Stimulated activated CD4-positive, alpha-beta T cell treated with anti-CD3 and anti-CD28 coated beads, TNF-alpha, amount 100 ng/mL, for 24 hours (primary cell): ENCODE data around the gene MAPK14.
"Not testable (repeated sequence)": the region's sequence is repeated elsewhere in the genome, so short reads cannot be mapped to it uniquely, and the experiment has no call there.

ENCODE experiments used
- DNase-seq, 3 experiments: peaks; one replicate each; pipeline ENCODE4 v3.0.0-alpha.2; 2020; ENCODE audit warnings: low read depth in 3 of 3

The MAPK14 gene

GRCh38 chr6:36122495-36123269 is 95.1 kb downstream of the MAPK14 start:
- no peak for DNase-seq

DNA sequence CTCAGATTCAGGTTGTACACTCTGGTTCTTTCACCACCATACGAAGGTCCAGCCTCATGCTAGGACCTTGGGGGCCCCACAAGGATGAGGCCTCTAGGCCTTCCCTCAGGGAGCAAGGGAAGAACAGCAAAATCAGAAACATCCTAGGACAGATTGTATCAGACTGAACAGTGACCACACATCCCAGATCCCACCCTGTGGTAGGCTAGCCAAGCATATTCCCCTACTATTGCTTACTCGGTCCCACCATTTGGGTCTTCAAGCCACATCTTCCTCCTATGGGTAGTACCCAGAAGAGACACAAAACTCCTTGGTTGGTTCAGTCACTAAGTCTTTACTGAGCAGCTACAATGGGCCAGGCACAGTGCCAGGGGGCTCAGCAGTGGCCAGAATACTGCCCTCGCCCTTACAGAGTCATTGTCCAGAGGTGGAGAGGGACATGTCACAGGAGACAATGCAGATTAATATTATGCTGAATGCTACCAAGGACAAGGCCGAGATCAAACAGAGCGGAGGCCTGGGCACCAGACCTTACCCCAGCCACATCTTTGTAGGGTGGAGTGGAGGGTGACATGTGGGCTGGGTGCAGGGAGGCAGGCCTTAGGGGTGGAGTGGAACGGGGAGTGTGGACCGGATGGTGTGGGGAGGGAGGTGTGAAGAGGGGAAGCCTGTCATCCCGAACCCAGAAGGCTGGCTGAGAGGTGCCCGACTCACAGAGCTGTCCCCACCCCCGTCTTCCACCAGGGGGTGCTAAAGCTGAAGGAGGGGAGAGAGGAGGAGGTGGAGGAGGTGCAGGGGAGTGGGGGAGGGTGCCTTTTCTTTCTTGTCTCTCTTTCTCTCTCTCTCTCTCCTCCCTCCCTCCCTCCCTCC is 95.9 kb downstream of the MAPK14 start:
- DNase-seq, result peak; percentile 80 to 87 (median 83)

DNA sequence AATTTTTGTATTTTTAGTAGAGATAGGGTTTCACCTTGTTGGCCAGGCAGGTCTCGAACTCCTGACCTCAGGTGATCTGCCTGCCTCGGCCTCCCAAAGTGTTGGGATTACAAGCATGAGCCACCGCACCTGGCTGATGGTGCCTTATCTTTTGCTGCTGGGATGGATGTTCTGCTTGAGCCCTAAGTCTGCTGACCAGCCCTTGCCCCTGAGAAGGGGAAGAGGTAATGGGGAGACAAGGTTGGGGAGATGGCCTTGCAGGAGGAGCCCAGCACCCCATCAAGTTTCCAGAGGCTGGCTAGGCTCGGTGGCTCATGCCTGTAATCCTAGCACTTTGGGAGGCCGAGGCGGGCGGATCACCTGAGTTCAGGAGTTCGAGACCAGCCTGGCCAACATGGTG is 96.7 kb downstream of the MAPK14 start:
- DNase-seq, result not testable (repeated sequence)

GRCh38 chr6:36124881-36125280 is 97.3 kb downstream of the MAPK14 start:
- DNase-seq, result no peak

- no peak for DNase-seq
Observed at GRCh38 chr6:36125575-36125974, 98.0 kb downstream of the MAPK14 start.

GRCh38 chr6:36126121-36126520 is 98.5 kb downstream of the MAPK14 start:
- no peak for DNase-seq

DNA sequence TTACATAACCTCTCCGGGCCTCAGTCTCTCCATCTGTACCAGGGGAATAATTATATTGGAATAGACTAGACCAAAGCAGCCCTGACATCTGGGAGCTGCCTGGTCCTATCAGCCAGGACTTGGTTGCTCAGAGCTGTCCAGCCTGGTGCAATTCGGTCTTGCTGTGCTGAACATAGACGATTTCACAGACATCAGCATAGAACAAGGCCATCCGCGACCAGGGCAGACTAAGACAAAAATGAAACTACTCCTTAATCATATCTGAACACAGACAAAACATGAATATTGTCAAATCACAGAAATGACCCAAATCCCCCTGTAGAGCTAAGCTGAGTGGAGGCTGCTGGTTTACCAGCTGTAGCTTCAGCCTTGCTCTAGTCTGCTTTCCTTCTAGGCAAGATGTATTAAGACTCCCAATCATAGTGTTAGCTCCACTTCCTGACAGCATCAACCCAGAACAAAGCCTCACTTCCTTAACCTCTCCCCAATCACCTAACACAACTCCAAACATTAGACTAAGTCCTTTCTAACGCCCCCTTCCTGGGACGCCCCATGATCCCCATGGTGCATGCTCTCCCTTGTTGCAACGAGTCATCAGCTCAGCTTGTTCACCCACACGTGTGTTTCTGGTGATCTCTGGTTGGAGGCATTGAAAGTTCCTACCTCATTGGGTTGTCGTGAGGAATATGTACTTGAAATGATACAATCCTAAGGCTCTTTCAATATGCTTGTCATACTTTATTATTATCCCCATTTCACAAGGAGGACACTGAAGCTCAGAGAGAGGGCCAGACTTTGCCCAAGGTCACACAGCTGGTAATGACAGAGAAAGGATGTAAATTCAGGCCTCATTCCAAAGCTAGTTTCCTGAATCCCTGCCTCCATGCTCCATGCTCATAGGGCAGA is 99.2 kb downstream of the MAPK14 start:
- DNase-seq, result no peak

GRCh38 chr6:36127462-36128016 is 99.9 kb downstream of the MAPK14 start:
- DNase-seq, result no peak

DNA sequence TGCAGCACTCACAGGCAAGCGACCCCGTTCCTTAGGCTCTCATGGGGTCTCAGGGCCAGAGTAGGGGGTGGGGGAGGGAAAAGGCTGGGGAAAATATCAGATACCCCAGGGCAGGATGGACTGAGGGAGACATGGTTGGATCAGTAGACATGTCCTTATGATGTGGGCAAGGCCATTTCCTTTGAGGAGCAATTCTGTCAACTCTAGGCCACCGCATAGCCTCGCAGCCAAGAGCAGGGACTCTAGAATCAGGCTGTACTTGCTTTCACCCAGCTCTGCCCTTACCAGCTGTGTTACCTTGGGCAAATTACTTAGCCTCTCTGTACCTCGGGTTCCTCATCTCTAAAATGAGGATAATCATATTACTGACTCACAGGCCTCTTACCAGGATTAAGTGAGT is 100.5 kb downstream of the MAPK14 start:
- no peak for DNase-seq

DNA sequence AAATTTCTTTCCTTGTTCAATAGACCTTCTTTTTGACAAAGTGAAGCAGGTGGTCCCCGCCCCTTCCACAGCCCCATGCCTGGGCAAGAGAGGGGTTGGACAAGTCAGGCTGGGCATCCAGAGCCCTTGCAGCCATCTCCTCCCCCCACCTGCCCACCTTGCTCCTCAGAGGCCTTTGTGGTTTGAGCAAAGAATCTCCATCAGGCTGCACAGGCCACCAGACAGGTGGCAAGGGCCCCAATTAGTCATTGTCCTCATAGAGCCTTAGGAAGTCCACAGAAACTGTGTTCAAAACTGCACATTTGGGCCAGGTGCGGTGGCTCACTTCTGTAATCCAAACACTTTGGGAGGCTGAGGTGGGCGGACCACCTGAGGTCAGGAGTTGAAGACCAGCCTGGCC is 101.2 kb downstream of the MAPK14 start:
- DNase-seq, result no peak

- DNase-seq, result not testable (repeated sequence)
Observed at GRCh38 chr6:36129334-36129733, 101.7 kb downstream of the MAPK14 start.

- peak in 1 of 3 experiments; percentile 31 for DNase-seq
Observed at GRCh38 chr6:36129941-36130666, 102.5 kb downstream of the MAPK14 start, which contains the start of gene MAPK13. Gene MAPK13, plus strand, starts transcription at chr6:36130513. Its CDS starts 70 bp downstream, at chr6:36130583.

GRCh38 chr6:36130667-36131510 is 103.3 kb downstream of the MAPK14 start:
- DNase-seq, result peak in 1 of 3 experiments; percentile 75

- peak in 1 of 3 experiments; percentile 50 for DNase-seq
Observed at GRCh38 chr6:36131511-36132245, 104.1 kb downstream of the MAPK14 start.

DNA sequence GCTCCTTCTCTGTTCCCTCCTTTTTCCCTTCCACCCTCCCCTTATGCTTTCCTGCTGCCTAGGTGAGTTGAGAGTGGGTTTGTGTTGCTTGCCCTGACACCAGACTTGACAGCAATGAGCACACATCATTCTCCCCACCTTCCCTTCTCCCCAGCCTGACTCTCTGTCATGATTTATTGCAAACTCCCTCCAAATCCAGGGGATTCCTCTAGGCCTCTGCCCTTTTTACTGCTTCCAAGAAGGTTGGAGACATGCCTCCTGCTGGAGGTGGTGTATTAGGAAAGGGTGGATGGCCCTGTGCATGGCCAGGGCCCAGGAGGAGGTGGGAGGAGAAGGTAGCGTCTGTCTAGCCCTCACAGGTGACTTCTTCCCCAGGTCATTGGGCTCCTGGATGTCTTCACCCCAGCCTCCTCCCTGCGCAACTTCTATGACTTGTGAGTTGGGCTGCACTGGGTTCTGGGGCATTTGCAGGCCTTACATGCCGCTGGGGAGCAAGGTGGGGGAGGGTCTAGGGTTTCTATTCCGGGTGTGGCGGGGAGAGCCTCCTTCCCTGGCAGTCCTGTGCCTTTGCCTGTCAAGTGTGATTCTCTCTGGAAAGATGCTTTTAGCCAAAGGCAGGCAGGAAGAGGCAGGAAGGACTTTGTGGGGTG is 104.8 kb downstream of the MAPK14 start:
- no peak for DNase-seq

GRCh38 chr6:36133148-36133547 is 105.5 kb downstream of the MAPK14 start:
- DNase-seq, result no peak

DNA sequence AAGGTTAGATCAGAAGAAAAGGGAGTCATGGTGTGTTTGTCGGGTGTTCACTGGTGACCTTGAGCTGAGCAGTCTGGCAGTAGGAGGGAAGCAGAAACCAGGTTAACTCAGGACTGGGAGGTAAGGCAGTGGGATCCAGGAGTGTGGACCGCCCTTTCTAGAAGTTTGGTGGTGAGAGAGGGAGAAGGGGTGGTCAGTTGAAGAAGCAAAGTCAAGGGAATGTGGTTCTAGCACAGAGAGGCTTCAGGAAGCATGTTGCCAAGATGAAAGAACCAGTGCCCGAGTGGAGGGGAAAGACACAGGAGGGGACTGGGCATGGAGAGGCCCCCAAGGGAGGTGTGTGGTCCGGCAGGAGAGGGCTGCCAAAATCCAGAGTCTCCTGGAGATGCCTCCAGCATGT is 106.3 kb downstream of the MAPK14 start:
- DNase-seq, result no peak

GRCh38 chr6:36135053-36135731 is 107.6 kb downstream of the MAPK14 start:
- no peak for DNase-seq
